Activated CD8-positive, alpha-beta memory T cell treated with anti-CD3 and anti-CD28 coated beads for 1 hour (primary cell): ENCODE results near the gene GALNT18.
"Not testable (repeated sequence)": the region's sequence is repeated elsewhere in the genome, so short reads cannot be mapped to it uniquely, and the experiment has no call there.

Experiments used
- DNase-seq, 2 donors: peaks; one replicate each; pipeline ENCODE4 v3.0.0-alpha.2; 2020; ENCODE audit warnings: low read depth in 1 of 2; ENCODE audit errors: extremely low read depth in 1 of 2

Gene GALNT18

DNA sequence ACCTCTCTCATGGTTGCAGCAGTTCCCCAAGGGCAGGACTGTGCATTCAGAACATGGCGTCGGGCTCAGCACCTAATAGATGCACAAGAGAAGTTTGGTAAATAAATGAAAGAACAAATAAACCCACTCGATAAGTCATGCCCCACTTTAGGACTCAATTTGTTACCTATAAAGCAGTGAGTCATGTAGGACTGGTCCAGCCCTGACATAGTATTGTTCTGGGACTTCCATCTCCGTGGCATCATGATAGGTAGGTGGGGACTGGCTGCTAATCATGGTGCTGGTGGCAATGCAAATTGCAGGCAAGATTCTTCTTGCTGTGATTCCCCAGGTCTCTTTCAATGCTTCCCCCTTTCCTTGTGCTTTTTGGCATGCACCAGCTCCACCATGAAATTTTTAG, 150.6 kb downstream of the GALNT18 start:
- DNase-seq: no peak

DNA sequence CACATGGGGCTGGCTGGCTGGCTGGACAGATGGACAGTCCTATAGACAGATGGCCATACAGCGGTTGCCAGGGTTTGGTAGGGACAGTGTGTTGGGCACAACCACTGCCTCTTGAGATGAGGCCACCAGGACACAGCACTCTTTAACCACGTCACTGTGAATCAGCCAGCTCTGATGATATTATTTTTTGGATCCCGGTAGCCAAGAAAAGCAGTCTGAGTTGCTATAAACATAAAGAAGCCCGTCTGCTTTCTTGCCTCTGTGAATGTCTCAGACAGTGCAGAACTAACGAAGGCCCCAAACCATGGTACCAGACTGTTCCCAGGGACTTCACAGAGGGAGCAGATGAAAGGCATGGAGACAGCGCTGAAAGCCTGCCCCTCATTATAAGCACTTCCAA, 152.9 kb downstream of the GALNT18 start:
- no peak for DNase-seq

DNA sequence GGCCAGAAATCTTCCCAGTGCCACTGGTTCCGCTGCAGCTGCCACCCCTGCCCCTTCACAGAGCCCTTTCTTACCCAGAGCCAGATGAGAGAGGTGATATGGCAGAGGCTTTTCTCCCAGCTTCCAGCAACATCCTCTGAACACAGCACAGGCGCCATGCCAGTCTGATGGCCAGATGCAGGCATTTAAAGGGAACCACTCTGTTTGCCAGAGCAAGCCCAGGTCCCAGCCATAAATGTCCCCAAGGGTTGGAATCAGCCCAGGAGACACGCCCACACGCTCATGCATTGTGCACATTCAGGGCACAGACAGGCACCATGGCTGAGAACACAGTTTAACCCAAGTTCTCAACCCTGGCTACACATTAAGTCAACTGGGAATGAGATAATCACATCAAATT, 154.5 kb downstream of the GALNT18 start:
- DNase-seq: no peak

DNA sequence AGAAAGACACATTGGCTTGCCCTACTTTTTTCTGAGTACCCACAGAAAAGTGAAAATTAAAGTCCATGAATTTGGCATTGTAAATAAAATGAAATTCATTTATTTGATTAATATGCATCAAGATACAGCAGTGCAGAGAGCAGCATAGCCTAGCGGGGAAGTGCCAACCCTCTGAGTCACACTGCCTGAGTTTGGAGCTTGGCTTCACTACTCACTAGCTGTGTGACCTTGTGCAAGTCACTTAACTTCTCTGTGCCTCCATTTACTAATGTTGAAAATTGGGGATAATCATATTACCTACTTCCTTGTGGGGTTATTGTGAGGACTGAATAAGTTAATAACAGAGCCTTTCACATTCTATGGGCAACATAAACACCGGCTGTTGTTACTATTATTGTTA, 157.2 kb downstream of the GALNT18 start:
- no peak for DNase-seq

DNA sequence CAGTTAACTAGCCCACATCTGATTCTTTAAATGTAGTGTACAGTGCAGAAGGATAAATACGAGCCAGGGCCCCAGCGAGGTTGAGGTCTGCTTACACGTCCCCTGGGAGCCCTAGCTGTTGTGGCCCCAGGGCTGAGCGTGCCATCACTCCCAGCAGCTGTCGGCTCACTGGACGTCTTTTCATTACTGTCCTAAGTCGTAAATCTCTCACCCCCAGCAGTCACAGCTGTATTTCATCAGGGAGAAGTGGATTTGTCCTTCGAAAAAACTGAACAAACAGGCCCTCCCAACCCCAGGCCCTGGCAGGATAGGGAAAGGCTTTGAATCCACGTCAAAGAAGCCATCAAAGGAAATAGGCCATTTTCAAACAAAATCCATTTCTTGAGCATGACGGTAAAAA, 158.4 kb downstream of the GALNT18 start:
- DNase-seq: no peak

DNA sequence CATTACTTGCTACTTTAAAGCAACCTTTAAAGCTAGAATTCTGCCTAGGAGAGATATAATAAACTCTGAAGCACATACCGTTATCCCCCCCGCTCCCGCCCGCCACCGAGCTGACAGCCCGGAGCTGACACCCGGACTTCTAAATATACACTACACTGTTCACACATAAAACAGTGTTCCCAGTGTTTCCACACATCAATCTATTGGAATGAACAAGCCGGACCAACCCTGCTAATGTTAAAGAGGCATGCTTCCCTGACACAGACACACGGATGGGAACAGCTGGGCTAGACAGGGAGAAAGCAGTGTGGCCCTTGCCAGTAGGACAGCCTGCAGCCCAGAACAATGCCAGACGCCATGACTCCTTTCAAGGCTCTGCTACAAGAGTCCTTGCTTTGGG, 160.3 kb downstream of the GALNT18 start:
- no peak for DNase-seq

DNA sequence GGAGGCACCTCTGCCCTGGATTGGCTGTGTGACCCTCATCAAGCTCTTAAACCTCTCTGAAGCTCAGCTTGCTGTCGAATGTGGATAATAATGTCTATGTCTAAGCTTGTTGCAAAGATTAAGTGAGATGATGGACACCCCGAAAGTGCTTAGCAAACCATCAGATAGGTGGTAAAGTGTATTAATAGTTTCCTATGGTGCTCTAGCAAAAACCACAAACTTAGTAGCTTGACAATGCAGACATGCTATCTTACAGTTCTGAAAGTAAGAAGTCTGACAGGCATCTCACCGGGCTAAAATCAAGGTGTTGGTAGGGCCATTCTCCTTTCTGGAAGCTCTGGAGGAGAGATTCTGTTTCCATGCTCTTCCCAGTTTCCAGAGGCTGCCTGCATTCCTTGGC, 162.2 kb downstream of the GALNT18 start:
- DNase-seq: no peak

DNA sequence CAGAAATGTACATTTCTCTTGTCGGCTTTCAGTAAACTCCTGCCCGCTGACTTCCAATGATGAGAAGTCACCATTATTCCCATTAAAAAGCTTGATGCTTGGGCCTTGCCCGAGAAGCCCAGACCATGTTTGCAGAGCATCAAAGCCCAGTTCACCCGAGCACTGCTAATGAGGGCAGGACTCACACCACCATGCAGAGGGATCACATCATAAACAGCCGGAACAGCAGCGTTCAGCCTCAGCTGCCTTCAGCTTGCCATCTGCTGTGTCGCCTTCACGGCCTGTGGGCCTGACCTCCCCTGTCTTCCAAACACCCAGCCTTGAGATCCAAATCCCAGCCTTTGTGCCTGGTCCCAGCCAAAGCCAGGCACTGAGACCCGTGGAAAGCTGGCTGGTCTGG, 163.3 kb downstream of the GALNT18 start:
- DNase-seq: no peak

DNA sequence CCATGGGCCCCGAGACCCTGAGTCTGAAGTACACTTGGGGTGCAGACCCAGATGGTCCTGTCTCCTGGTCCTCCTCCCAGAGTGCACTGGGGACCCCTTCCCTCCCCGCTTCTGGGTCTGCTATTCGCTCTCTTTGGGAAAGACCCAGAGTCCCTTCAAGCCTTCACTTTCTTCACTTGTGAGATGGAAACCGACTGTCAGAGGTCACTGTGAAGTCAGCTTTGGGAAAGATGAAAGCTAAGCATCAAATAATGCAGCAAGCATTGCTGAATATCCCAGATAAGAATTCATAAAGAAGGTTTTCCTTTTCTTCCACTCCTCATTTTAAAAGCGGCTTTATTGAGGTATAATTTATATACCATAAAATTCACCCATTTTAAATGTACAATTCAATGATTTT, 163.8 kb downstream of the GALNT18 start:
- no peak for DNase-seq

DNA sequence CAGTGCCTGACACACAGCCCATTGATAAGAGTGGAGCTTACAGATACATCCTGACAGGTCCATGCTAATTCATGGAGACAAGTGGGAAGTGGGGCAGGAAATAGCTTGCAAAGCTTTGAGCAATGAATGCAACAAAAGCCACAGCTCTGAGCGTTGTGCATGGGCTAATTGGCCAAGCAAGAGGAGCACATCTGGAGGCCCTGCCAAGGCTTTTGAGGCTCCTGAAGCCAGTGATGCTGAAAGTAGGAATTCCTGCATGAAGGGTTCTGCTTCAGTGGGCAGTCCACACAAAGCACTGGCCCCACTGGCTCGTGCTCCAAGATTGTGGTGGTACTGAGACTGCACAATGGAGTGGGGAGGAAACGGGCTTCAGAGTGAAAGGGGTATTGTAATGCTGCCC, 164.9 kb downstream of the GALNT18 start:
- no peak for DNase-seq

DNA sequence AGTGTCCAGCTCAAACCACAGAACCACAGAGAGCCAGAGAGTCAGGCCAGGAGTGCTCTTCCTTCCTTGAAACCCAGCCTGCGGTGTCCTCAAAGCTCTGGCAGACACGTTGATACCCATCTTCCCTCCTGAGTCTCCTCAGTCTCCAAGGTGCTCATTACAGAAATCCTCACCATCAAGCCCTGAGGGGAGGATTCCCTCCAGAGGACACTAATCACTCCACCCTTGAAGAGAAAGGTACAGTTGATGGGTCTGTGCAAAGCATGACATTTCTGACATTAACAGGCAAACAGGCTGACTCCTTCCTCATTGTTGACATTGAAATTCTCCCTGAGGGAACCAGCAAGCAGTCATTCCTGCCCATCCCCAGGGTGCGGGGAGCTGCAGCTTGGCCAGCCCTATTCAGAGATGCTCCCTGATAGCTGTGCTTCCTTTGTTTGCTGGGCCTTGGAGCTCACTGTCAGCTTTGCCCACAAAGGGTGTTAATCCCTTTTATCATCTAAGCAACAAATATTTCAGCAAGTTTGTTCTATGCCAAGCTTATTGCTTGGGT, 167.1 kb downstream of the GALNT18 start:
- DNase-seq: no peak

DNA sequence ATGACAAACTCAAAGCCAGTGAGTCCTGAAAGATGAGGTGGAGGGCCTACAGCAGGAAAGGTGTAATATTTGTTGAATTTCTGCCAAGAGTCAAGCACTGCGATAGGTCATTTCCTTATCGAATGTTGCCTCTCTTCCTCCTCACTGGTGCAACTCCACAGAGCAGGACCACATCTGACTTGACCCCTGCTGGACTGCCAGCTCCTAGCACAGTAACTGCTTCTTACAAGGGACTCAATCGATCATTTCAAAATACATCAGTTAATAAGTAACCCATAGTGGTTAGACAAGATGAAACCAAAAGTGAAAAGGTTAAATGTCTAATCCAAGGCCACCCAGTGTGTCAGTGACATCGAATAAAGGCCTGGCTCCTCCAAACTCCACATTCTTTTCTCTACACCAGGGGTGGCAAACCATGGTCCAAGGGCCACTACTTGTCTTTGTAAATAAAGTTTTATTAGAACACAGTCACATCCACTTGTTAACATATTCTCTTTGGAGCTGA, 170.3 kb downstream of the GALNT18 start:
- DNase-seq: no peak

DNA sequence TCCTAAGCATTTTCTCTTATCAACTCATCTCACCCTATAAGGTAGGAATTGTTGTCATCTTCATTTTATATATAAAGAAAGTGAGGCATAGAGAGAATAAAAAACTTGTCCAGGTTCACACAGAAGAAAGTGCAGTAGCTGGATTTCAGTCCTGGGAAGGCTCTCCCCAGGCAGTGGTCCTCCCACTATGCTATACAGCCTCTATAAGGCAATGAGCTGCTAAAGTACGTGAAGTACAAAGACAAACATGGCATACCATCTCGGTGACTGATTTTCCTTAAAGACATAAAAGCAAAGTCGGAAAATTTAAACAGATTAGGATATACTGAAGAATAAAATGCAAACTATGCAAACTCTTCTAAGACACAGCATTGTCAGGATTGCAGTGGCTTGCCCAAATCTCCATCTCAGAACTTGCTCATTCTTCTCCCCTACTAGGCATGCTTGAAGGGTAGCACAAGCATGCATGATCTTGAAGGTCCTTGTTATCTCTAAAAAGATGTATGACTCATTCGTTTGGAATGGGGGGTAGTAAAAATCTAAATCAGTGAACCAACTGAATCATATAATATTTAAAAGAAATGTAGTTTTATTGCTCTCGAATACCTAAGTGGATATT, 171.0 kb downstream of the GALNT18 start:
- no peak for DNase-seq

DNA sequence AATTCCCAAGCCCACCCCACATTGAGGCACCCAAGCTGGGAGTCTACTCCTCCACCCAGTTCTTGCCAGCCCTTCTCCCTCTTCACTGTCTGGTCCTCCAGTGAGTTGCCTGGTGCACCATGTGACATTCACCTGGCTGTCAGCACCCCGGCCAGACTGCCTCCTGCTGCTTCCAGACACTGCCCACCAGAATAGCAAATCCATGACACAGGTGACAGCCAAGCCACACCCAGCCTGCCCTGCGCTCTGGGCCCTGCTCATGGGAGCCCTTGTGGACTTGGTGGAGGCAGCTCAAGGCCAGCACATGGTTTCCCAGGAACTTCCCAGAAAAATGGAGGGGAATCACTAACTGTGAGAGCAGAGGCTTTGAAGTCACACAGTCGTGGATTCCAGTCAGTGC, 172.5 kb downstream of the GALNT18 start:
- DNase-seq: no peak

DNA sequence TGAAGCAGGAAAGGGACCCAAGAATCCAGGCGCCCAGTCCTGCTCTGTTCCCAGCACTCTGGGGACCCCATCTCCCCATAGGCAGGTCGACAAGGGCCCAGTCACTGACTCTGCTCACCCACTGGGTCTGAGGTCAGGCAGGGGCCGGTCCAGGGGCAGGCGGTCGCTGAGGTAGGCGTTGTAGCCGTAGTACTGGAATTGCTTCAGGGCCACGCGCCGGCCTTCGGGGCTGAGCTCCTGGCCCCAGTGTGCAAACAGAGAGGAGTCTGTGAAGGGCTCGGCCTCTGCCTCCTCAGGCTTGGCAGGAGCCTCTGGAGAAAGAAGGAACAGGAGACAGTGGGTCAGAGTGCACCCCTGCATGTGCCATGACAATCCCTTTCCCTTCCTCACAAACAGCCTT, 173.2 kb downstream of the GALNT18 start:
- DNase-seq: no peak

DNA sequence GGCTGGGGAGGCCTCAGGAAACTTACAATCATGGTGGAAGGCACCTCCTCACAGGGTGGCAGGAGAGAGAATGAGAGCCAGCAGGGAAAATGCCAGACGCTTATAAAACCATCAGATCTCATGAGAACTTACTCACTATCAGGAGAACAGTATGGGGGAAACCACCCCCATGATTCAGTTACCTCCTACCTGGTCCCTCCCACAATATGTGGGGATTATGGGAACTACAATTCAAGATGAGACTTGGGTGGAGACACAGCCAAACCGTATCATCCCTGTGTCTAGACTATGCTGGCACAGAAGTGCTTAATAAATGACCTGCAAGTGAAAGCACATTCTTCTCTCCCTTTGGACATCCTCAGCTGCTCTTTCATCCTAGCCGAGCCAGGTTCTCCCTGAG, 174.2 kb downstream of the GALNT18 start:
- DNase-seq: not testable (repeated sequence)

DNA sequence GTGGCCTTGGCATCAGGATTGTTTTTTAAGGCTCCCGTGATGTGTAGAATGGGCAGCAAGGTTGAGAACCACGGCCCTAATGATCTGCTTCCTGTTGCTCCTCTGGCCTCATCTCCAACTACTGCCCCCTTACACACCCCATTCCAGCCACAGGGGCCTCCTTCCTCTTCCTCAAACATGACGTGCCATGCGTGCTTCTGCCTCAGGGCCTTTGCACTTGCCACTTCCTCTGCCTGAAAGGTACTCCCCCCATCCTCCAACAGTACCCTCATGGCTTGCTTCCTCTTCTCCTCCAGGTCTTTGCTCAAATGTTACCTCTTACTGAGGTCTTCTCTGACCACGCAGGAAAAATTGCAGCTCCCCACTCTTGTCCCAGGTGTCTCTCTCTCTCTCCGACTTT, 174.8 kb downstream of the GALNT18 start:
- no peak for DNase-seq

DNA sequence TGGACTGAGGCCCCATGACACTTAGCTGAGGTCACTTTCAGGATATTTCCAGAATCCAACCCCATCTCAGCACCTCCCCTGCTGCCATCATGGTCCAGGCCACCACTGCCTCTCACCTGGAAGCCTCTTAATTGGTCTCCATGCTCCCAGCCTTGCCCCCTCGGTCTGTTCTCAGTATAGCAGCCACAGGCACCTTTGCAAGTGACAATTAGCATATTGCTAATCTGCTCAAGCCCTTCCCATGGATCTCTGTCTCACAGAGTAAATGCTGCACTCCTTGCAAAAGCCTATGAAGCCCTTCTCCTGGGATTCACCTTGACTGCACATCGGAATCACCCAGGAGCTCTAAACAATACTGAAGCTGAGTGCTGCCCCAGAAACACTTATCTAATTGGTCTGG, 175.2 kb downstream of the GALNT18 start:
- DNase-seq: no peak

DNA sequence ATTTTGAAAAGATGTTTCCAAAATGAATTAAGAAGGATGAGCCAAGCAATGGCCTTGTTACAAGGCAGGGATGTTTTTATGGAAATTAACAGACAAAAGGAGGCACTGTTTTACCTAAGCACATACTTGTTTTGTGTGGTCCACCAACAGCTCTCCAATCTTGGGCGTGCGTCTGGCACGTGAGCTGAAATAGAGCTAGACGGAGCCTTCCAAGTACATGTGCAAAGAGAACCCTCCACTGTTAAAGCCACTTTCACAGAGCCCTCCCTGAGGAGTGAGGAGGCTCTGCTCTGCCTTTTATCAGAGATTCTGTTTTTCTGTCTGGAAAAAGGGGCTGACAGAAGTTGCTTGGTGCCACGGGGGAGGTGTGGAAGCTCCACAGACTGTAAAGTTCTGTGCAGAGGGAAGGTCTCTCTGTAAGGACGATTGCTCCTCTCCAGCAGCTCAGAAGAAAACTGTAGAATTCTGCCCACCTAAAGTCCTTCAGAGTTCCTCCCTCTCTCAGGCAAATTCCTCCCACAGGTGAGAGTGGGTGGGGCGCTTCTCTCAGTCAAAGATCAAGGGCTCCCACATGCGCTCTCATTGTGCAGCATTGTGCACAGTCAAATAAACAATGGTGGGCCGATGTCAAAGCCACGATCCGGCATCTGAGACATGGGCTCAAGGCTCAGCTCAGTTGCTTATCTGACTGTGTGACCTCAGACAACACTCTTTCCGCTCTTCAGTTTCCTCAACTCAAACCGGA, 176.2 kb downstream of the GALNT18 start:
- DNase-seq: no peak

DNA sequence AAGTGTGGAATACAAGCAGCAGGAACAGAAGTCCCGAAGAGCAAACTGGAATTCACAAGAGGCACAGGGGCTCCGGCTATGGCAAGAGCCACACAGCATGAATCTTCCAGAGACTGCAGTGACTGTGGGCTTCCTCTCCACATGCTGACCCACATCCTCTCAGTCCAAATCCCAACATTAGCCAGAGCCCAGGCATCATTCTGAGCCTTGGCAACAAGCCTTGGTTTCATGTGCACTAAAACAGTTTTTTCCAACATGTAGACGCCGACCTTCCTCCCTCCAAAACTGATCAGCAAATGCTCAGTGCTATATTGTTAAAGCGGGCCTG, 177.0 kb downstream of the GALNT18 start:
- no peak for DNase-seq

DNA sequence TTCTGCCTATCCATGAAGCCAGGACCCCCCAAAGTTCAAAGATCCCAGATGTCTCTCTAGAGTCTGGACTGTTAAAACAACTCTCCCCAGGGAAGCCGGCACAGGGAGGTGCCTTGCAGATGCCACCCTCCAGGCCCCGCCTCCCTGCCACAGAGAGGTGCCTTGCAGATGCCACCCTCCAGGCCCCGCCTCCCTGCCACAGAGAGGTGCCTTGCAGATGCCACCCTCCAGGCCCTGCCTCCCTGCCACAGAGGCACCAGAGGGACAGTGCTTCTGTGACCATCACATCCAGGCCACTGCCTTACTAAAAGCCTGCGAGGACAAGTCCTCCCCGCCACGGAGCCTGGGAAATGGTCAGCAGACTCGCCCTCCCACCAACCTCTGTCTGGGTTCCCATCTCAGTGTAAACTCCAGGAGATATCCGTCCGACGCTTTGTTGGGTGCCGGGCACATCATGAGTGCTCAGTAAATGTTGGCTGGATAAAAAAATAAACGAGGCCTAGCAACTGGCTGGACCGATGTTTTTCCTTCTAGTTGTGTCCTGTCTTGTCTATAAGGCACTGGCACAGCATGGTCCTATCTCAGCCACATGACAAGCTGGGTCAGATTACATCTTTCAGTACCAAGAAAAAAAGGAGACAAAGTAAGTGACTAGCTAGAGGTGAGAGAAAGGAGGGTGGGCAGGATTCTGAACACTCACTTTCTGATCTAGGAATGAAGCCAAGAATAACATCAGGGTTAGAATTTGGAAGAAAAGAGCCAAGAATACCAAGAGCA, 177.6 kb downstream of the GALNT18 start:
- DNase-seq: no peak

DNA sequence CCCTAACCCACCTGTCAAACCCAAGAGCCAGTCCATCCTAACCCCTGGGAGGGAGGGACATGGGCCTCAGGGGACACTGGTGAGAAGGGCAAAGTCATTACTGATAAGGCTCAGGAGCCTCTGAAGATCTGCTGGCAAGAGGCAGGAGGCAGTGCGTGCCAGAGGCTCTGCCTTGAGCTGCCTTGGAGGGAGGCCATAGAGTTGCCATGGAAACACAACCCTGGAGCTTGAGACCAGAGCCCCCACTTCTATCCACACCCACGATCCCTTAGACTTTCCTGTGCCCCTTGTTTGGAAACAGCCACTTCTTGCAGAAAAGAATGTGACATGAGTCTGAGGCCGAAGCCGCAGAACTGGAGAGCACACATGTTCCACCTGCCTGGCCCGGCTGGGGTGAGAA, 179.0 kb downstream of the GALNT18 start:
- no peak for DNase-seq
